ENCODE results near the gene SLC8A1.

GRCh38 chr2:40380041-40380440 is 71.8 kb downstream of the SLC8A1 start:
- TF ChIP-seq CTCF (IDR thresholded peaks at IDR 0.05) = no peak
- TF ChIP-seq POLR2A (IDR thresholded peaks at IDR 0.05) = no peak

Measured in Peyer's patch (tissue), 4 donors.